Heart right ventricle (tissue), 16 donors: ENCODE data around the gene BBIP1. TPM values are rescaled to one million over a fixed set of nuclear protein-coding genes. Genes with fewer than 3 reads are reported as not detected.

Experiments used
- ATAC-seq, 8 donors: fragments of 200-7000 bp; cut with Tn5 transposase; one replicate each; pipeline ENCODE4 v1.9.1; 2020; ENCODE audit warnings: mild to moderate bottlenecking in 8 of 8, moderate library complexity in 8 of 8, moderate number of reproducible peaks in 1 of 8
- DNase-seq, 2 donors: peaks; one replicate each; pipeline ENCODE4 v3.0.0-alpha.2; 2020
- H3K27ac ChIP-seq, 10 donors: fragments of 200-600 bp; sonication (generic) in 2 of 10; one replicate each; pipeline versions ENCODE4 v1.5.0 to v1.8.0; 2020 to 2022; ENCODE audit warnings: mild to moderate bottlenecking in 3 of 10
- H3K27me3 ChIP-seq, 7 donors: fragments of 200-600 bp; one replicate each; pipeline ENCODE4 v1.8.0; 2021 to 2022; ENCODE audit warnings: mild to moderate bottlenecking in 2 of 7
- H3K36me3 ChIP-seq, 9 donors: fragments of 200-600 bp; sonication (generic) in 1 of 9; one replicate each; pipeline versions ENCODE4 v1.5.0 to v1.8.0; 2020 to 2022; ENCODE audit warnings: mild to moderate bottlenecking in 2 of 9
- H3K4me1 ChIP-seq, 9 donors: fragments of 200-600 bp; sonication (generic) in 1 of 9; one replicate each; pipeline versions ENCODE4 v1.5.0 to v1.8.0; 2020 to 2022; ENCODE audit warnings: mild to moderate bottlenecking in 4 of 9
- H3K4me3 ChIP-seq, 10 donors: fragments of 200-600 bp; sonication (generic) in 2 of 10; one replicate each; pipeline versions ENCODE4 v1.5.0 to v1.8.0; 2020 to 2022; ENCODE audit warnings: mild to moderate bottlenecking in 7 of 10, moderate library complexity in 2 of 10
- H3K9me3 ChIP-seq, 11 donors: fragments of 200-600 bp in 10 of 11; sonication (generic) in 2 of 11; one replicate each; pipeline versions ENCODE4 v1.5.0 to v1.8.0; 2013 to 2022; ENCODE audit warnings: mild to moderate bottlenecking in 2 of 11, control low read depth in 1 of 11, moderate library complexity in 1 of 11
- WGBS, 2 donors: extraction: QIAGEN DNeasy Blood & Tissue Kit; methylation state at CpG; one replicate each; pipeline ENCODE4 v1.1.7; 2013; ENCODE audit warnings: inconsistent platforms in 1 of 2; 5-methylcytosine and 5-hydroxymethylcytosine counted together
- intact Hi-C, 10 donors: fragments of 100-400 bp; cut with DNase I; formaldehyde crosslinking; loops; one replicate each; pipeline versions ENCODE4 v1.11.1 to v1.14.2; 2022
- polyA plus RNA-seq, 2 donors: library from polyadenylated mRNA; stranded (reverse); fragments of 200-250 nt; gene quantifications; one replicate each; pipeline ENCODE4 v1.2.3, GENCODE V29; 2013
- total RNA-seq, 10 donors: library from RNA; stranded (reverse); fragmentation: NEBNext Ultra II Directional in 3 of 10; extraction: Animal tissue kit (Norgen Biotek cat#: 25700) in 3 of 10; gene quantifications; one replicate each; pipeline versions ENCODE4 v1.2.1 to v1.2.4, GENCODE V29; 2021 to 2023
- TF ChIP-seq, protein P1 (sequence below), 9 donors: fragments of 200-600 bp; sonication (generic) in 2 of 9; IDR thresholded peaks; one replicate each; pipeline versions ENCODE4 v1.5.0 to v1.8.0; 2021 to 2022; ENCODE audit warnings: antibody characterized with exemption in 9 of 9, mild to moderate bottlenecking in 5 of 9, moderate library complexity in 1 of 9
- donor health status: Arrhythmogenic right ventricular cardiomyopathy.
- donor health status: ischemic (EF 13 %, LVEDD 7.1; RV severe dilation, severe dysfunction).
- donor health status: healthy with polysubstance abuse.
- donor health status: DM: no; HTN: yes; CAD: no.
- donor health status: DM: no; HTN: no; CAD: no.
- donor health status: ischemic (EF 25% LVEDD 6.9; RV normal size, moderate dysfunction).
- donor health status: ischemic (EF 25% LVEDD 5.7; RV mildly dilated, moderate dysfunction).
- donor health status: healthy.
- donor health status: DM: yes; HTN: yes; CAD: no.
- donor health status: Ischemic cardiomyopathy.
- donor health status: ischemic (EF 35%, LVEDD 5.7; RV mildly dilated, moderate dysfunction).
- donor health status: nonischemic (EF 11% LVEDD 7.7; RV severe dilation, severe dysfunction).
- donor health status: DM: yes; HTN: yes; CAD: no.
- donor health status: PGD.
- donor health status: ischemic (EF 29% LVEDD 5.4; RV normal size, mild dysfunction).
- donor health status: nonischemic (EF 23%, LVEDD 6.1; RV moderate dilation, normal function).

The BBIP1 gene
- total and polyA plus RNA-seq, 12 donors, result 16.6 to 32.0 (median 24.6) TPM

GRCh38 chr10:110947061-110947595 is 28.1 kb upstream of the BBIP1 start:
- Histone ChIP-seq H3K27me3 (no peaks in the 10 kb centered on the region), H3K9me3 (peaks cover 0 to 6% (median 0%) of the 10 kb centered on the region in 11 donors), H3K27ac (no peak overlapping the region), H3K4me3 (no peak overlapping the region), H3K36me3 (peaks cover 0 to 26% (median 0%) of the 10 kb centered on the region in 9 donors), H3K4me1 (peaks cover 0 to 38% (median 19%) of the 10 kb centered on the region in 9 donors)
- intact Hi-C loops, result no loop called here
- 81 to 87% methylated on average over 4 of the region's 4 CpGs for WGBS, 2 donors
- ATAC-seq (no peak), DNase-seq (no peak)
- TF ChIP-seq, protein P1, sequence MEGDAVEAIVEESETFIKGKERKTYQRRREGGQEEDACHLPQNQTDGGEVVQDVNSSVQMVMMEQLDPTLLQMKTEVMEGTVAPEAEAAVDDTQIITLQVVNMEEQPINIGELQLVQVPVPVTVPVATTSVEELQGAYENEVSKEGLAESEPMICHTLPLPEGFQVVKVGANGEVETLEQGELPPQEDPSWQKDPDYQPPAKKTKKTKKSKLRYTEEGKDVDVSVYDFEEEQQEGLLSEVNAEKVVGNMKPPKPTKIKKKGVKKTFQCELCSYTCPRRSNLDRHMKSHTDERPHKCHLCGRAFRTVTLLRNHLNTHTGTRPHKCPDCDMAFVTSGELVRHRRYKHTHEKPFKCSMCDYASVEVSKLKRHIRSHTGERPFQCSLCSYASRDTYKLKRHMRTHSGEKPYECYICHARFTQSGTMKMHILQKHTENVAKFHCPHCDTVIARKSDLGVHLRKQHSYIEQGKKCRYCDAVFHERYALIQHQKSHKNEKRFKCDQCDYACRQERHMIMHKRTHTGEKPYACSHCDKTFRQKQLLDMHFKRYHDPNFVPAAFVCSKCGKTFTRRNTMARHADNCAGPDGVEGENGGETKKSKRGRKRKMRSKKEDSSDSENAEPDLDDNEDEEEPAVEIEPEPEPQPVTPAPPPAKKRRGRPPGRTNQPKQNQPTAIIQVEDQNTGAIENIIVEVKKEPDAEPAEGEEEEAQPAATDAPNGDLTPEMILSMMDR (IDR thresholded peaks at IDR 0.05), result no peak

GRCh38 chr10:110946496-110946895 is 27.5 kb upstream of the BBIP1 start:
- H3K4me1 ChIP-seq, result peaks cover 0 to 38% (median 19%) of the 10 kb centered on the region in 9 donors
- no peaks in the 10 kb centered on the region for H3K27me3 ChIP-seq
- WGBS, 2 donors, result 82 to 86% methylated on average over 1 of the region's 1 CpG
- H3K27ac ChIP-seq, result no peak overlapping the region
- peaks cover 0 to 6% (median 0%) of the 10 kb centered on the region in 11 donors for H3K9me3 ChIP-seq
- H3K36me3 ChIP-seq, result peaks cover 0 to 23% (median 0%) of the 10 kb centered on the region in 9 donors
- H3K4me3 ChIP-seq, result no peak overlapping the region
- intact Hi-C loops, result no loop called here
- no peak for DNase-seq
- no peak for ATAC-seq
- TF ChIP-seq, protein P1 (IDR thresholded peaks at IDR 0.05), result no peak

GRCh38 chr10:110944792-110945396 is 25.9 kb upstream of the BBIP1 start:
- H3K27ac ChIP-seq, result peak overlapping the region in 3 of 10 donors; percentile 11 to 58 (median 11)
- peaks cover 0 to 39% (median 19%) of the 10 kb centered on the region in 9 donors for H3K4me1 ChIP-seq
- H3K27me3 ChIP-seq, result no peaks in the 10 kb centered on the region
- peaks cover 0 to 27% (median 0%) of the 10 kb centered on the region in 9 donors for H3K36me3 ChIP-seq
- 39 to 57% methylated on average over 5 of the region's 5 CpGs for WGBS, 2 donors
- DNase-seq (peak in 1 of 2 donors; percentile 19), ATAC-seq (peak; percentile 47 to 87 (median 60))
- TF ChIP-seq, protein P1 (IDR thresholded peaks at IDR 0.05), result no peak
- H3K9me3 ChIP-seq, result peaks cover 0 to 6% (median 0%) of the 10 kb centered on the region in 11 donors
- no peak overlapping the region for H3K4me3 ChIP-seq
- intact Hi-C loops, result no loop called here

- Histone ChIP-seq H3K27me3 (no peaks in the 10 kb centered on the region), H3K27ac (no peak overlapping the region), H3K36me3 (peaks cover 0 to 28% (median 0%) of the 10 kb centered on the region in 9 donors), H3K4me3 (no peak overlapping the region), H3K9me3 (peaks cover 0 to 6% (median 0%) of the 10 kb centered on the region in 11 donors), H3K4me1 (peaks cover 0 to 15% (median 7%) of the 10 kb centered on the region in 9 donors)
- TF ChIP-seq, protein P1 (IDR thresholded peaks at IDR 0.05), result no peak
- intact Hi-C loops, result no loop called here
- WGBS, 2 donors, result 95 to 98% methylated on average over 4 of the region's 4 CpGs
- ATAC-seq (no peak), DNase-seq (no peak)
Measured at GRCh38 chr10:110939419-110939818, 20.4 kb upstream of the BBIP1 start.
